Muscle of leg (tissue), 11 donors: ENCODE measurements around the gene RAB31. TPM values are rescaled to one million over a fixed set of nuclear protein-coding genes. Genes with fewer than 3 reads are reported as not detected.

ENCODE experiments used
- DNase-seq: peaks from one replicate; pipeline ENCODE4 v3.0.0; 2013
- H3K27ac ChIP-seq: one replicate; pipeline ENCODE4 v1.5.1; 2013; ENCODE audit warnings: mild to moderate bottlenecking, low read length, control low read depth
- H3K27me3 ChIP-seq: one replicate; pipeline ENCODE4 v1.6.1; 2013; ENCODE audit warnings: low read length; ENCODE audit not compliant: control insufficient read depth, insufficient read depth
- H3K36me3 ChIP-seq: one replicate; pipeline ENCODE4 v1.6.1; 2013; ENCODE audit warnings: low read length; ENCODE audit not compliant: control insufficient read depth, insufficient read depth
- H3K4me1 ChIP-seq: one replicate; pipeline ENCODE4 v1.6.1; 2013; ENCODE audit warnings: low read length; ENCODE audit not compliant: control insufficient read depth, insufficient read depth
- H3K4me3 ChIP-seq: one replicate; pipeline ENCODE4 v1.5.1; 2013; ENCODE audit warnings: low read length, control low read depth
- H3K9me3 ChIP-seq: replicated peaks from 2 replicates; pipeline ENCODE4 v1.6.1; 2013; ENCODE audit warnings: low read depth, low read length; ENCODE audit not compliant: control insufficient read depth
- WGBS: methylation state at CpG from one replicate; pipeline ENCODE4 v1.1.5; 2013; ENCODE audit warnings: missing lambda C conversion rate; ENCODE audit not compliant: insufficient coverage; 5-methylcytosine and 5-hydroxymethylcytosine counted together
- polyA plus RNA-seq, 8 donors: library from polyadenylated mRNA; unstranded; fragments of 120-200 nt; gene quantifications; one replicate each; pipeline versions ENCODE4 v1.2.1 to v1.2.3, GENCODE V29; 2013; ENCODE audit warnings: inconsistent platforms in 1 of 8, low replicate concordance in 1 of 8; ENCODE audit not compliant: insufficient read length in 8 of 8, insufficient read depth in 1 of 8
- total RNA-seq: library from RNA; stranded (reverse); fragments of 120-200 nt; gene quantifications from one replicate; pipeline ENCODE4 v1.2.4, GENCODE V29; 2013

The RAB31 gene
- total and polyA plus RNA-seq, 9 donors: 19.6 to 40.8 (median 27.6) TPM

DNA sequence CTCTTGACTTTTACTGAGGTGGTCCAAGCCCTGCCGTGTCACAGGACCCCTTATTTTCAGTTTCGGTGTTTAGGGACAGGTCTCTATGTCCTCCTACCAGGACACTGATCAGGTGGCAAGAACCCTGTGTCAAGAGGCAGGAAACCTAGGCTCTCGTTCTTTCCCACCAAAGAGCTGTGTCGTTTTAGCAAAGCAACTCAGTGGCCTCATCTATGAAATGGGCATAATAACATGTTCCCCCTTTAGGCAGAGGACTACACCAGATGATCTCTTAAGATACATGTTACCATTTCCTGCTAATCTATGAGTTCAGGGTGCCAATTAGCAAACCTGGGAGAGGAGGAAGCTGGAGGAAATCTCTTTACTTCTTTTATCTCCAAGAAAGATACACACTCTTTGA is 1.9 kb downstream of the RAB31 start:
- Histone ChIP-seq H3K36me3 (no peaks in the 10 kb centered on the region), H3K4me1 (peaks cover 33% of the 10 kb centered on the region), H3K27ac (no peak overlapping the region), H3K4me3 (no peak overlapping the region), H3K9me3 (no peaks in the 10 kb centered on the region), H3K27me3 (peaks cover 15% of the 10 kb centered on the region)
- DNase-seq: no peak
- 92% methylated on average over 4 of the region's 4 CpGs for WGBS

DNA sequence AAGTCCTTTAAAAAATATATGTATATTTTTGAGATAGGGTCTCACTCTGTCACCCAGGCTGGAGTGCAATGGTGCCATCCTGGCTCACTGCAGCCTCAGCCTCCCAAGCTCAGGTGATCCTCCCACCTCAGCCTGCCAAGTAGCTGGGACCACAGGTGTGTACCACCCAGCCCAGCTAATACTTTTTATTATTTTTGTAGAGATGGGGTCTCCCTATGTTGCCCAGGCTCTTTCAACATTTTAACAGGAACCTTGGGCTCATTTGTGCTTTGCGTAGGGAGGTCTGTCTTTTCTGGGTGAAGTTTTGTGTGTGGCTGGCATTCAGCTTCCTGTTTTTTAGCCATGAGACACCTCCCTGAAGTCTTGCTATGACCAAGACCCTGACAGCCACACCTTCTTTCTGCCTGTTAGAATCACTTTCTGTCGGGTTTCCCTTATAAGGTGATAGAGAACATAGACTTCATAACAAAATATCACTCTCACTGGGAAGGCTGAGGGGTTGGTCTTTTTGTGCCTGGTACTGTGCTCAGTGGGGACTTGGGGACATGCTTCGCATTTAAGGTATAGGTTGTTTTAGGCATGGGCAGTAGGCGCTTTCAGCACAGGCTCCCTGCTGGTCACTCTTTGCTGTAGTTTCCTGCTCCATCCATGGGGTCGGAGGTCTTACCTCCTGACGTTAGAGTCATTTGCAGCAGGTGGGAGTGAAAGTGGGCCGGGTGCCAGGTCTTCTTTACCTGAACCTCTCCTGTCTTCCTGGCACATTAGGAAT is 3.4 kb downstream of the RAB31 start:
- H3K27ac ChIP-seq: no peak overlapping the region
- no peak overlapping the region for H3K4me3 ChIP-seq
- peaks cover 33% of the 10 kb centered on the region for H3K4me1 ChIP-seq
- peak; percentile 43 for DNase-seq
- no CpG with 5 or more reads among the region's 7 CpGs for WGBS
- no peaks in the 10 kb centered on the region for H3K9me3 ChIP-seq
- H3K27me3 ChIP-seq: peaks cover 15% of the 10 kb centered on the region
- H3K36me3 ChIP-seq: no peaks in the 10 kb centered on the region

GRCh38 chr18:9712130-9712577 is 4.1 kb downstream of the RAB31 start:
- H3K4me1 ChIP-seq: peaks cover 33% of the 10 kb centered on the region
- 80% methylated on average over 1 of the region's 5 CpGs for WGBS
- no peaks in the 10 kb centered on the region for H3K36me3 ChIP-seq
- peaks cover 15% of the 10 kb centered on the region for H3K27me3 ChIP-seq
- no peak overlapping the region for H3K27ac ChIP-seq
- no peak overlapping the region for H3K4me3 ChIP-seq
- no peaks in the 10 kb centered on the region for H3K9me3 ChIP-seq
- no peak for DNase-seq

DNA sequence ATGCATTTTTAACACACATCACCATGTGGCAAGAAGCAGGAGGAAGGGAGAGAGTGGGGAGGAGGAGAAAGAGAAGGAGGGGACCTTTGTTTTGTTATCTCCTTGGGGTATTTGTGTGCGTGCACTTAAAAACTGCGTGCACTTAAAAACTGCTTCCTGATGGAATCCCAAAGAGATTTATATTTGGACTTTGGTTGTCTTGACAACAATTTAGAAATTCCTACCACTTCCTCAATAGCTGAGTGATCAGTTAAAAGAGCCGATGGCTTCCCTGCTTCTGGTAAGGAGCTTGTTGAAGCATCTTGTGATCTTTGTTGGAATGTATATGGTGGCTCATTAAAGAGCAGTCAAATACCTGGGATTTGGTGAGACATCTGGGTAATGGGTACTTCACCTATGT is 4.5 kb downstream of the RAB31 start:
- H3K36me3 ChIP-seq: no peaks in the 10 kb centered on the region
- no peaks in the 10 kb centered on the region for H3K9me3 ChIP-seq
- H3K4me1 ChIP-seq: peaks cover 28% of the 10 kb centered on the region
- no peak overlapping the region for H3K4me3 ChIP-seq
- DNase-seq: peak; percentile 71
- no CpG with 5 or more reads among the region's 3 CpGs for WGBS
- no peak overlapping the region for H3K27ac ChIP-seq
- peaks cover 15% of the 10 kb centered on the region for H3K27me3 ChIP-seq

DNA sequence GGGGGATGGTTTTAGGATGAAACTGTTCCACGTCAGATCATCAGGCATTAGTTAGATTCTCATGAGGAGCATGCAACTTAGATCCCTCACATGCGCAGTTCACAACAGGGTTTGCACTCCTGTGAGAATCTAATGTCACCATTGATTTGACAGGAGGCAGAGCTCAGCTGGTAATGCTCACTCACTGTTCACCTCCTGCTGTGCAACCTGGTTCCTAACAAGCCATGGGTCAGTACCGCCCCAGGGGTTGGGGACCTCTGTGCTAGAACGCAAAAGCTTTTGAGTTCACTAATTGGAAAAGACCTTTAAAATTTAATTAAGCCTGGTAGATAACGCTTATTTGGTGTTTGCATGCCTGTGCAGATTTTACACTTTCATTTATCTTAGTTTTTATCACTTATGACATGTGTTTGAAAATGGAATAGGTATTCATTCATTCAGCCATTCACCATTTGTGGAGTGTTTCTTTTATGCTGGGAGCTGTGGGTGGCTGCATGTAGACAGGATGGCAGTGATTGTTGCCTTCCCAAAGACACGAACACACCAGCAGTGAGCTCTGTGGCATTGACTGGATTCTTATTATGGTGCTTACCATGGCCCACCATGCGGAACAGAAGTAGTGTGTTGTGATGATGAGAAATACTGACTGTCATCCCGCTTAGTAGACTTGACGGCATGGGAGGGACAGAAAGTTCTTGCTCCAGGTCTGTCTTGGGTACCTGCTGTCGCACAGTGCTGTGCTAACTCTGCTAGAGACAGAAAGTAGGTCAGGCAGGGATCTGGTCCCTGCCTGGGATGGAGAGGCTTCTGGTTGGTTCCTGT is 6.4 kb downstream of the RAB31 start:
- Histone ChIP-seq H3K27ac (no peak overlapping the region), H3K4me3 (no peak overlapping the region), H3K4me1 (peaks cover 18% of the 10 kb centered on the region), H3K27me3 (peaks cover 6% of the 10 kb centered on the region), H3K36me3 (no peaks in the 10 kb centered on the region), H3K9me3 (no peaks in the 10 kb centered on the region)
- 100% methylated on average over 7 of the region's 10 CpGs for WGBS
- DNase-seq: no peak

- peaks cover 13% of the 10 kb centered on the region for H3K4me1 ChIP-seq
- DNase-seq: no peak
- no peaks in the 10 kb centered on the region for H3K9me3 ChIP-seq
- H3K4me3 ChIP-seq: no peak overlapping the region
- peaks cover under 1% of the 10 kb centered on the region for H3K27me3 ChIP-seq
- WGBS: 76% methylated on average over 3 of the region's 3 CpGs
- H3K27ac ChIP-seq: no peak overlapping the region
- H3K36me3 ChIP-seq: no peaks in the 10 kb centered on the region
Observed at GRCh38 chr18:9715088-9715343, 6.9 kb downstream of the RAB31 start.

GRCh38 chr18:9715978-9716774 is 8.1 kb downstream of the RAB31 start:
- no peaks in the 10 kb centered on the region for H3K27me3 ChIP-seq
- H3K9me3 ChIP-seq: no peaks in the 10 kb centered on the region
- peaks cover 10% of the 10 kb centered on the region for H3K4me1 ChIP-seq
- no peak overlapping the region for H3K4me3 ChIP-seq
- no peaks in the 10 kb centered on the region for H3K36me3 ChIP-seq
- no peak for DNase-seq
- no peak overlapping the region for H3K27ac ChIP-seq
- WGBS: 70% methylated on average over 5 of the region's 10 CpGs

DNA sequence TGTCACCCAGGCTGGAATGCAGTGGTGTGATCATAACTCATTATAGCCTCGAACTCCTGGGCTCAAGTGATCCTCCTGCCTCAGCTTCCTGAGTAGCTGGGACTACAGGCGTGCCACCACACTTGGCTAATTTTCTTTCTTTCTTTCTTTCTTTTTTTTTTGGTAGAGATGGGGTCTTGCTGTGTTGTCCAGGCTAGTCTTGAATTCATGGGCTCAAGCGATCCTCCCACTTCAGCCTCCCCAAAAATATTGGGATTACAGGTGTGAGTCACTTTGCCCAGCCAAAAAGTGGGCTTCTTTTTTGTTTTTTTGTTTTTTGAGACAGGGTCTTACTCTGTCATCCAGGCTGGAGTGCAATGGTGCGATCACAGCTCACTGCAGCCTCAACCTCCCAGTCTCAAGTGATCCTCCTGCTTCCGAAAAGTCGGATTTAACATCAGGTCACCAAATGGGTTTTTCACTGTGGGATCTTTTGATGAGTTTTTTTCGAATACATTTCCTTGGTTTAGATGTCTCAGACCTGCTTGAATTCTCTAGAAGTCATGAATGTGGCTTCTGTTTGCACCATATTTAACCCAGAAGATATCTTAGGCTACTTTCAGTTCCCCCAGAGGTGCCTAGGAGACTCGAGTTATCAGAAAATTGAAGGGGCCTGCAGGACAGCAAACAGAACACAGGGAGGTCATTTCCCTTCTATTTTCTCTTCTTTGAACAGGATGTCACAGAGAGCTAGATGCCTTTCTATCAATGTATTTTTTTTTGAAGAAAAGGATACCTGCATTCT is 8.9 kb downstream of the RAB31 start:
- Histone ChIP-seq H3K9me3 (no peaks in the 10 kb centered on the region), H3K27me3 (no peaks in the 10 kb centered on the region), H3K4me3 (no peak overlapping the region), H3K4me1 (peaks cover 5% of the 10 kb centered on the region), H3K36me3 (no peaks in the 10 kb centered on the region), H3K27ac (no peak overlapping the region)
- DNase-seq: no peak
- no CpG with 5 or more reads among the region's 8 CpGs for WGBS

DNA sequence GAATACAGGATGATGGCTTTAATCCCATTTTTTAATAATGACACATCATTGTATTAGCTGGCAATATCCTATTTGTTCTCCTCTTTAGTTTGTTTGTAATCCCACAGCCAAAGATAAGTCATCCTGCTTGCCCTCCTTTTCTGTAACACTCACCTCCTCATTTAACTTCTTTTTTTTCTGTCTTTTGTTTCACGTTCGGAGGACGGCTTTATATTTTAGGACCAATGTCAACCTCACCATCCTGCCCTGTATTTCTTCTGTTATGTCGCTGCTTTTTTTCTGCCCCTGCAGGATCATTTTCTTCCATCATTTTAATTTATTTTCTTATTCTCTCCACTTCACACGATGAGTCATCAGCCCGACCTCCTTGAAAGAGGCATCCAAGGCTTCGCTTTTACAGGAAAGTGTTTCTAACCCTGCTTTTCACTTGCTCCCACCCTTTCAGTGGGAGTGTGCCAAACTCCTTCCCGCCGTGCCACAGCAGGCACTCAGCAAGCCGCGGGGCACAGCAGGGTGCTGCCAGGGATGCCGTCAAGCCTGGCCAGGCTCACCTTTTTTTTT is 11.4 kb downstream of the RAB31 start:
- H3K27me3 ChIP-seq: no peaks in the 10 kb centered on the region
- 73% methylated on average over 12 of the region's 12 CpGs for WGBS
- H3K4me1 ChIP-seq: no peaks in the 10 kb centered on the region
- H3K9me3 ChIP-seq: no peaks in the 10 kb centered on the region
- no peak overlapping the region for H3K27ac ChIP-seq
- no peak overlapping the region for H3K4me3 ChIP-seq
- DNase-seq: no peak
- H3K36me3 ChIP-seq: no peaks in the 10 kb centered on the region
